NCI-H2227 (cell line): ENCODE measurements around the gene USPL1.
"Not testable (repeated sequence)": the region's sequence is repeated elsewhere in the genome, so short reads cannot be mapped to it uniquely, and the experiment has no call there.

Experiments
- DNase-seq: peaks from one replicate; lab custom pipeline; 2025; ENCODE audit not compliant: unreplicated experiment; lab: John Stamatoyannopoulos, UW

Gene USPL1

DNA sequence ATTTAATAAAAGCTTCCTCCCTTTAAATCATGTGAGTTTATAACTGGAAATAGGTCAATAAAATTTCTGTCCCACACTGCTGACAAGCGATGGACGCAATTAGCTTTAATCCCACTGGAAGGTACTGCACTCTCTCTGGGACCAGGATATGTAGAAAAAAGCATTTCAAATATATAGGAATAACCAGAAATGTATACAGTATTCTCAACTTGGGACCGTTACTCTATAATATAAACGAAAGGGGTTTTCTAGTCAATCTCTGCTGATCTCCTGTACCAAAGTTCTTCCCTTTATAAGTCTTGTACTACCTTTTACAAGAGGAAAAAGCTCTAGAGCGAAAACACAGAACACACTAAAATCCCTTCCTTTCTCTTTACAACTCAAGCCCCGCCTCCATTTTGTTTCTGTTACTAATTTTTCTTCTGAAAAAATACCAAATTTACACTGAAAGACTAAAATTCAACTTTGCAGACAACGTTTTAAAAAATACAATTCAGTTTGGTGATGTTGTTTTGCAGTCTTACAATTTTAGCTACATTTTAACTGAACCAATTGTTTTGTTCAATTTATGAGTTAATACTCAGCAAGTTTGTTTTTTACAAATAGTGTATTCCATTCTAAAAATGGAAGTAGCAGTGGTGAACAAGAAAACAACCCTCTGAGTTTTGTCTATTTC lies 1.7 kb upstream of the USPL1 start:
- DNase-seq: peak; percentile 6

DNA sequence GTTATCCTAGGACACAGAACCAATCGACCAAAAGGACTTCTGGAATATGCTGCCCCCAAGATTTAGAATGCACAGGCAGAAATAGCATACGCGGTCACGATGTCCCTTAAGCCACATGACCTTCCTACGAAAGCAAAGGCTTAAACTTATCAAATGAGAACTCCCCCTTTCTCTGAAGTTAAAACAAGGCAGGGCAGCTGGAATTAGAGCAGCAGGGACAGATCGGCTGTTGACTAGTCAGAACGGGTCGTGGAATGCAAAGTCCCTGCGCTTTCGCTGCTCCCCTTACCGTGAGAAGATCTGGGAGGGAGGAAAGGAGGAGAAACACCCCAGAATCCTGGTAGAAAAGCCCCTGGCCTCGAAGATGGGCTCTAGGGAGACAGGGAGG lies 799 bp upstream of the USPL1 start:
- peak; percentile 78 for DNase-seq

GRCh38 chr13:30618186-30618929 lies 638 bp downstream of the USPL1 start:
- DNase-seq: peak; percentile 40

DNA sequence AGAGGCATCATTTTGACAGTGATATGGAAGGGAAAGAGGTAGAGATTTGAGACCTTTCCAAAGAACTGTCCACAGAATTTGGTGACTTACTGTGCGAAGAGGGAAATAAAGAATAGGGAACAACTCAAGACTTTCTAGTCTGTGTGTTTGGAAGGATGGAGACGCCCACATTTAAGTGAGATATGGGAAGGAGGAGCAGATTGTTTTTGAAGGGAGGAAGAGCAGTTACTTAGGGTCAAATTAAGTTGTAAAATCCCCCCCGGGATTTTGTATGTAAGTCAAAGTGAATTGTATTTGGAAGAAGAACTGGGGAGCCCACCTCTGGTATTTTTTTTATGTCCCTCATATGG lies 1.2 kb downstream of the USPL1 start:
- no peak for DNase-seq

DNA sequence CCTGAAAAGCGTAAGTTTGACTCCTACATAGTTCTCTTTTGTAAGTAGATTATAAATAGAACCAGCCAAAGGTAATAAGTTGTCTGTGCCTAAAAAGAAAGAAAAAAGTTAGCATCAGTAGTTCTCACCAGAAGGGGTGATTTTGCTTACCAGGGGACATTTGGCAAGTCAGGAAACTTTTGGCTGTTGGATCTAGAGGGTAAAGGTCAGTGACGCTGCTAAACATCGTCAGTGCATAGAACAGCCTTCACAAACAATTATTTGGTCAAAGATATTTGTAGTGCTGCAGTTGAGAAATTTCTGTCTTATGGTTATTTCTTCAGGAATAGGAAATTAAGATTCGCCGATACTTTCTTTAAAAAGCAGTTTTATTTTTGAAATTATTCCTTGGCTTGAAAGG lies 2.0 kb downstream of the USPL1 start:
- no peak for DNase-seq

DNA sequence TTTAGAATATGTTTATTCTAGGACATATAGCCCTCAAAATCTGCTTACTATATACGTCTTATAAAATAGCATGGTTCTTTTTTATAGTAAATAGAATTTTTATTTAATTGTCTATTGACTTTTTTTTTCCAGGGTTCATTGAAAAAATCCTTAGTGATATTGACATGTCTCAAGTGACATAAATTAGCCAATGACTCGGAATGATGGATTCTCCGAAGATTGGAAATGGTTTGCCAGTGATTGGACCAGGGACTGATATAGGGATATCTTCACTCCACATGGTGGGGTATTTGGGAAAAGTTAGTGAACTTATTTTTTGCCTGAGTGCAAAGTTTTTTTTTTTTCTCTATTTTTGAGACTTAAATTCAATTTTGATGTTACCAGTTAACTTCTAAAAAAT lies 3.2 kb downstream of the USPL1 start:
- DNase-seq: no peak

- no peak for DNase-seq
These were observed 4.8 kb downstream of the USPL1 start for GRCh38 chr13:30622551-30622950.

DNA sequence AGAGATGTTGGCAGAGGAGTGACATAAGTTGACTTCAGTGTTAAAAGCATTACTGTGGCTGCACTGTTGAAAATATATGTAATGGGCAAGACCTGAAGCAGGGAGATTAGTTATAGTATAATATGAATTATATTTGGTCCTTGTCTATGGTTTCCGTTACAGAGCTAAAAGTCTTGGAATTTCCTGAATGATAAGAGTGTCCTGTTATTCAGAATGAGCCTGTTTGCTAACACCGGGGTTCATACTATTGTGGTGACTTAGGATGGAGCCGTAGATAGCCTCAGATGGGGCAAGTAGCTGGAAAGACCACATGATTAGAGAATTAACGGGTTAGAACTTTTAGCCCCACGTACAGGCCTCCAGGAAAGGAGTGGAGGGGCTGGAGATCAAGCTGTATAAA lies 5.7 kb downstream of the USPL1 start:
- DNase-seq: no peak

- no peak for DNase-seq
These were observed 6.9 kb downstream of the USPL1 start for GRCh38 chr13:30624630-30625029.

DNA sequence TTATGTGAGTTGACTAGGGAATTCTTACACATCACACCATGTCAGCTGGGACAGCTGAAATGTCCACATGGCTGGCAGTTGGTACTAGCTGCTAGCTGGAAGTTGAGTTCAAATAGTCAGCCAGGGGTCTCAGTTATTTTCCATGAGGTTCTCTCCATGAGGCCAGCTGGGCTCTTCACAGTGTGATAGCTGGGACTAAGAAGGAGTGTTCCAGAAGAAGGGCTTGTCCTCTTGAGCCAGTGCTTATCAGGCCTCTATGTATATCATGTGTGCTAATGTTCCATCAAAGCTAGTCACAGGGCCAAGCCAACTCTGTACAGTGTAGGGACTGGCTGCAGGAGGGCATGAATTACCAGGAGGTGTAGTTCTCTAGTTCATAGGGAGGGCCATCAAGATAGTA lies 11.8 kb downstream of the USPL1 start:
- no peak for DNase-seq

GRCh38 chr13:30633861-30634260 lies 16.1 kb downstream of the USPL1 start:
- DNase-seq: no peak

- no peak for DNase-seq
These were observed 17.1 kb downstream of the USPL1 start for GRCh38 chr13:30634838-30635237.

DNA sequence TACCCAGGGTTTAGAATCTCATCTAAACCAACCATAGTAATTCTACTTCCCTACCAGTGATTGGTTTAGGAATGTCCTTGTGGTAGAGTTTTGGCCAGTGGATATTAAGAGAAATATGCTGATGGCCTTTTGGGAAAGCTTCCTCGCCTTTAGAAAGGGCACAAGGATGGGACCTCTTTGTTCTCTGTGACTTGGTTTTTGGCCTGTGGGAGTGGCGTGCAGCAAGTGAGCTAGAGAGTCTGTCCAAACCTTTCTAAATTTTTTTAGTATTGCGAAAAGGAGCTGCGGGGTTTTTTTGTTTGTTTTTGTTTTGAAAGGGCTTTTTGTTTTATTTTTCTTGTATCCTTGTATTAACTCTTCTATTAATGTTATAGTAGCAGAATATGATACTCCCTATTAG lies 20.6 kb downstream of the USPL1 start:
- no peak for DNase-seq

DNA sequence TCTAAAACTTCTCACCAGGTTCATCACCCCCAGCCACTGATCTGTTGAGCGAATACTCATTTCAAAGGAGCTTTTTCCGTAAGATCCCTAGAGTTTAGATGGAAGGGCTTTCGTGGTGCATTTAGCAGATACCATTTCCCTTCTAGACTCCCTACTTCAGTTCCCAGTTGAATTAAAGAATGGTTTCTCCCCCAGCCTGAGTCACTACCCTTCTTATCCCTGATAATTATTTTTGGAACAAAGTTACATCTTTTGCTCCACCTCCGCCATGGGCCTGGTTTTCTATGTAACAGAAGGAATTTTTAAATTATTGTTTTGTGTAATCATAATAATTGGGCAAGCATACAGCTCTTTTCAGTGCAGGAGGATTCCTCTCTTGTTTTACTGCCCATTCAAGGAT lies 22.0 kb downstream of the USPL1 start:
- DNase-seq: no peak

DNA sequence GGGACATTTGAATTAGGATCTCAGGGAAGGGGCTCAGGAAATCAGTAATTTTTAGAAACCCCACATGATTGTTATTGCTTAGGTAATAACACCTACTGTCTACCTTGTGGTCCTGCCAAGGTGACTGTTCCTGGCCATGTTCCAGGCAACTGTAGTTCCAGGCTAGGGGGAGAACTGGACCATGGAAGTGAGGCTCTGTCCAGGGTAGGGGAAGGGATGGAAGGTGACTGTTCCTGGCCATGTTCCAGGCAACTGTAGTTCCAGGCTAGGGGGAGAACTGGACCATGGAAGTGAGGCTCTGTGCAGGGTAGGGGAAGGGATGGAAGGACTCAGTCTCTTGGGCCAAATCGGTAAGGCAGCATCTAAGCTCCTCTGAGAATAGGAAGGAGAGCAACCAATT lies 23.5 kb downstream of the USPL1 start:
- DNase-seq: not testable (repeated sequence)

- DNase-seq: no peak
These were observed 27.9 kb downstream of the USPL1 start for GRCh38 chr13:30645629-30646028.

- DNase-seq: no peak
These were observed 29.7 kb downstream of the USPL1 start for GRCh38 chr13:30647420-30647819.

DNA sequence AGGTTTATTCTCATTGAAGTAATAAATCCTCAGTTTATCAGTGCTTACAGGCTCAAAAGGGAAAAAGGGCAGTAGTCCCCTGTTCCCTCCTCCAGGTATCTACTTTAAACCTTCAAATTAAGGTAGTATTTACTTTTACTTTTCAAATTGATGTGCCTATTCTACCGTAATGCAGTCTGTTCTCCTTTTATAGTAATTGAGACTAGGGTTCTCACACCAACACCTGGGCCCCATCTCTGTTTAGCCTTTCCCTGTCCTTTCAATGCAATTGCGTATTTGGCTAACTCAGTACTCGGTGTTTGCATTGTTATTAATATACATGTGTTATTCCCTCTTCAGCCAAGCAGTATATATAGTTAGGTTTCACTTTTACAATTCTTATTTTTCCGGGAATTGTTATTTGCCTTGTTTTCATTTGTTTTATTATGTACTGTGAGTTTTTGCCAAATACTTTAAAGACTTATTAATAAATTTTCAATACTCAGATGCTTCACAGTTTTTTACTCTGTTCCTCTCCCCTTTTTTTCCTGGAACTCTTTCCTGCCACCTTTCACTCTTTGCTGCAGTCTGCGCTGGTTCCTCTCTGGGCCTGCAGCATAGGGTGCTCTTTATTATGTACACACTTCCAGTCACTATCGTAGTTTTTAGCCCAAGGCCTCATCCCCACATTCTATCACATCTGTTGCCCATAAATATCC lies 30.3 kb downstream of the USPL1 start:
- no peak for DNase-seq

DNA sequence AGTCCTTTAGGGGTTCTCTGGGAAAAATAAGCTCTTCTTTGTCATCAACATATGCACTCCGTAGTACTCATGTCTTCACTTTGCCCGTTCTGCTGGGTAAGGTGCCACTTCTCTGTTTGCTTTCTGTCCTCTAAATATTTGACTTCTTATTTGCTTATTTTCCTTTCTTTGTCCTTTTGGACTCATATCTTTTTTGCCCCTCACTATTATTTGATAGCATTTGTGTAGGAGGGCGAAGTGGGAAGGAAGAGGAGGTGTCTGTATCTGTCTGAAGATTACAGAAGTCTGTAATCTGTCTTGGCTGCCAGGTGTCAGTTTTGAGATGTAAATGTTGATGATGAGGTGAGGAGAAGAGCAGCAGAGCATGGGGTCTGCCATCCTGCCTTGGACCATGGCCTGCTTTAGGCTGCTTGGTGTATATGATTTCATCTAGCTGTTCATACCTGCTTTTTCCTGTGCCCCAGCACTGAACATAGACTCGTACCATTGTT lies 30.8 kb downstream of the USPL1 start:
- no peak for DNase-seq

DNA sequence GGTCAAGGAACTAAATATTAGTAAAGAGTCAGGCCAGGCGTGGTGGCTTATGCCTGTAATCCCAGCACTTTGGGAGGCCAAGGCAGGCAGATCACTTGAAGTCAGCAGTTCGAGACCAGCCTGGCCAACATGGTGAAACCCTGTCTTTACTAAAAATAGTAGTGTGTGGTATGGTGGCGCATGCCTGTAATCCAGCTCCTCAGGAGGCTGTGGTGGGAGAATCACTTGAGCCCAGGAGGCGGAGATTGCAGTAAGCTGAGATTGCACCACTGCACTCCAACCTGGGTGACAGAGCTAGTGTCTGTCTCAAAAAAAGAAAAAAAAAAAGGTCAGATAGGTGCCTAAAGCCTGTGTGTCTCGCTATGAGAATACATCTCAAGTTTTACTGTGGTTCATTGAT lies 33.9 kb downstream of the USPL1 start:
- DNase-seq: not testable (repeated sequence)

- no peak for DNase-seq
These were observed 35.1 kb downstream of the USPL1 start for GRCh38 chr13:30652746-30653386.

DNA sequence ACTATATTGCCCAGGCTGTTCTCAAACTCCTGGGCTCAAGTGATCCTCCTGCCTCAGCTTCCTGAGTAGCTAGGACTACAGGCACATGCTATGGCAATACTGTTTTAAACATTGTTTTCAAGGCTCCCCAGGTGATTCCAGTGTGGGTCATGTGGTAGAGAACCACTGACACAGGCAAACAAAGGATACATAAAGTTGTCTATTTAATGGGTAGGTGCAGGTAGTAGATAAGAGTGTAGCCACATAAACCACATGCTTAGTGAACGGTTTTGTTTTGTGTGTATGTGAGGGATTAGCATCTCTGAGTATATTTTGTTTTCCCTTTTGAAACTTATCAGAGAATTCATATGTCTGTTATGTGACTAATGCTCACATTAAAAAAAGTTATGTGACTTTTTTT lies 36.7 kb downstream of the USPL1 start:
- DNase-seq: no peak
